GM12891 (cell line): ENCODE measurements around the gene RPP25L.

ENCODE experiments used
- PAX5 ChIP-seq: IDR thresholded peaks from 2 replicates; pipeline ENCODE4 v1.6.1; 2011; ENCODE audit warnings: low read length, moderate library complexity, mild to moderate bottlenecking; ENCODE audit not compliant: insufficient read depth, severe bottlenecking
- POLR2A ChIP-seq: IDR thresholded peaks from 2 replicates; pipeline ENCODE4 v1.6.1; 2011; ENCODE audit warnings: low read depth, low read length, control low read depth
- POLR2AphosphoS5 ChIP-seq: IDR thresholded peaks from 2 replicates; pipeline ENCODE4 v1.6.1; 2011; ENCODE audit warnings: low read depth, low read length, control low read depth
- SPI1 ChIP-seq: IDR thresholded peaks from 2 replicates; pipeline ENCODE4 v1.6.1; 2011; ENCODE audit warnings: low read depth, low read length, control low read depth
- TAF1 ChIP-seq: IDR thresholded peaks from 2 replicates; pipeline ENCODE4 v1.6.1; 2011; ENCODE audit warnings: low read depth, low read length, control low read depth

- TF ChIP-seq POLR2A (no peak), POLR2AphosphoS5 (no peak), TAF1 (no peak), SPI1 (no peak), PAX5 (no peak)
Measured at GRCh38 chr9:34655394-34655793, 43.5 kb upstream of the RPP25L start.
